Stimulated activated CD8-positive, alpha-beta memory T cell treated with anti-CD3 and anti-CD28 coated beads, Interleukin-12 subunit alpha, Interleukin-12 subunit beta, amount 100 ng/mL, for 1 hour (primary cell): ENCODE measurements around the gene ORMDL3.
"Not testable (repeated sequence)": the region's sequence is repeated elsewhere in the genome, so short reads cannot be mapped to it uniquely, and the experiment has no call there.

Experiments used
- DNase-seq: peaks from one replicate; pipeline ENCODE4 v3.0.0-alpha.2; 2020; ENCODE audit warnings: low read depth

ORMDL3 gene

DNA sequence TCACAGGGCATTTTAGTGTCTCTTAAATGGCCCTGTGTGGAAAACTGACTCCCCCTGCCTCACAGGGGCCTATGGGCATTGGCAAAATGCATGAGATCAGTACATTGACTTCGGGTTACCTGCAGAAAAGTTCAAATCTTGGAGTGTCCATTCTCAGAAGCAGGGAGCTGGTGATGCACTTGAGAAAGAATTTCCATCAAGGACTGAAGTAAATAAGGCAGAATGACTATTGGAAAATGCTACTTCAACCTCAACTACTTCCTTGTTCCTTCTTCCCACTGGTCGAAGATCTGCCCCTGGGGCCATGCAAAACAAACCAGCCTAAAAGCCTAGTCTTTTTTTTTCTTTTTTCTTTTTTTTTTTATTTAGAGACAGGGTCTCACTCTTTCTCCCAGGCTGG, 21.6 kb upstream of the ORMDL3 start:
- no peak for DNase-seq

DNA sequence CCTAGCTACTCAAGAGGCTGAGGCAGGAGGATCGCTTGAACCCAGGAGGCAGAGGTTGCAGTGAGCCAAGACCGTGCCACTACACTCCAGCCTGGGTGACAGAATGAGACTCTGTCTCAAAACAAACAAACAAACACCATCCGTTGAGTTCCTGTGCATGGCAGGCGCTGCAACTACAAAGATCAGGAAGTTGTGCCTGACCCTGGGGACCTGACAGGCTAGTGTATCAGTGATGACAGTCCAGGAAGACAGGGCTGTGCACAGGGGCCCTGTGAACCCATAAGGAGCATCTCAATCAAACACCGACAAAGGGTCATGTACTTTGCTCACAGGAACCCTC, 21.1 kb upstream of the ORMDL3 start:
- DNase-seq: not testable (repeated sequence)

DNA sequence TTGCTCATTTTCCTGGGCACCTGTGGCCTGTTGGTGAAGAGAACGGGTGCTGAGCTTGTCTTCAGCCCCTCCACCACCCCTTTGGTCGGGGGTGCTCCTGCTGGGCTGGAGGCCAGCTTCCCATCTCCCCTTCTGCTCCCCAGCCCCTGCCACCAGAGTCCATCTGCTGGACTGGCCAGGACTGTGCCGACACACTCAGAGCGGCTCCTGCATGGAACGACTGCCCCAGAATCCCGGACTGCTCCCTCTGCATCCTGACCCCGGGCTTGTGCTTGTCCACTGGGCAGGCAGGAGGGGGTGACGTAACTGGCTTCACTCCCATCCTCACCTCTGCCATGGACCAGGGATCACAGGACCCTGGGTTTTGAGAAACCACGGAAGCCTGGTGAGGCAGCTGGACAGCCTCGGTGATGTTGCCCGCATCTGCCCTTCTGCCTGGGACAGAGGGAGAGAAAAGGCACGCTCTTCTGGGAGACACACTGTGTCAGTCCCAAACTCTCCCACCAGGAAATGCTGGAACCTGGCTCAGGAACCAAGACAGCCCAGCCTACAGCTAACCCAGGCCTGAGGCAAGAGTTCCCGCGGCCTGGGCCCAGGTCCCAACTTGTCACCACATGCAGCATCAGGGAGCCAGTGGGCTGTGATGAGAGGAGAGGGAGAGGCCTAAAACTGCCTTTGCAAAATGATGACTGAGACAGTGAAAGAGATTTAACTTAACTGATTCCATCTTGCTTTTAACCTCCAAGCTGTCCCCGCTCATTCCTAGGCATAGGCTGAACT, 19.3 kb upstream of the ORMDL3 start:
- no peak for DNase-seq

DNA sequence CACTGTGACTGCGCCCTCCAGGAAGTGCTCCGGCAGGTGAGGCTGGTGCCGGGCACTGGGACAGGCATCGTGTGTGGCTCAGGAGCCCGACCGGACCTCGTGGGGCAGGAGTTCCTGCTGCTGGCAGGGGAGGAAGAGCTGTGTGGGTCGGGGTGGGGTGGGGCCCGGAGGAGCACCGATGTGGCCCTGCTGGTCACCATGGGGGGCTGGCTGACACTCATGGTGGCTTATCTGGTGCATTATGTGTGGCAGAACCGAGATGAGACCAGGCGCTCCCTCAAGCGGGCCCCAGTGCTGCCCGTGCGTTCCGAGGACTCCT, 17.0 kb upstream of the ORMDL3 start:
- DNase-seq: no peak

DNA sequence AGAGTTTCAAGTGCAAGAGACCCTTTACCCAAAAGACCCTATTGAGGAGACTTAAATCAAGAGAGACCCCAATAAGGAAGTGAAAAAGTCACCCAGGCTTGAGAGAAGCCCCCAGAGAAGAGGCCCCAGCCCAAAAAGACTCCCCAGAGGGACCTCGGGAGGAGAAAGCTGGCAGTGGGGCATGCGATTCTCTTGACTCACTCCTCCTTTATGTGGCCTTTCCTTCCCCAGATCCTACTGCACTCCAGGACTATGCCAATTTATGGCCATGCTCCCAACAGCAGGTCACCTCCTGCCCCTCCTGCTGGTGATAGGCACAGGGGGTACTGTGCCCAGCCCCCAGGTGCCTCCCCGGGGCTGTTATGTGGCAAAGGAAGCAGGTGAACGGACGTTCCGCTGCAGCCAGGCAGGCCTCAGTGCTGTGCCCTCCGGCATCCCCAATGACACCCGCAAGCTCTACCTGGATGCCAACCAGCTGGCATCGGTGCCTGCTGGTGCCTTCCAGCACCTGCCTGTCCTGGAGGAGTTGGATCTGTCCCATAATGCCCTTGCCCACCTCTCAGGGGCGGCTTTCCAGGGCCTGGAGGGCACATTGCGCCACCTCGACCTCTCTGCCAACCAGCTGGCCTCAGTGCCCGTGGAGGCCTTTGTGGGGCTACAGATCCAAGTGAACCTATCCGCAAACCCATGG, 16.4 kb upstream of the ORMDL3 start:
- DNase-seq: no peak

DNA sequence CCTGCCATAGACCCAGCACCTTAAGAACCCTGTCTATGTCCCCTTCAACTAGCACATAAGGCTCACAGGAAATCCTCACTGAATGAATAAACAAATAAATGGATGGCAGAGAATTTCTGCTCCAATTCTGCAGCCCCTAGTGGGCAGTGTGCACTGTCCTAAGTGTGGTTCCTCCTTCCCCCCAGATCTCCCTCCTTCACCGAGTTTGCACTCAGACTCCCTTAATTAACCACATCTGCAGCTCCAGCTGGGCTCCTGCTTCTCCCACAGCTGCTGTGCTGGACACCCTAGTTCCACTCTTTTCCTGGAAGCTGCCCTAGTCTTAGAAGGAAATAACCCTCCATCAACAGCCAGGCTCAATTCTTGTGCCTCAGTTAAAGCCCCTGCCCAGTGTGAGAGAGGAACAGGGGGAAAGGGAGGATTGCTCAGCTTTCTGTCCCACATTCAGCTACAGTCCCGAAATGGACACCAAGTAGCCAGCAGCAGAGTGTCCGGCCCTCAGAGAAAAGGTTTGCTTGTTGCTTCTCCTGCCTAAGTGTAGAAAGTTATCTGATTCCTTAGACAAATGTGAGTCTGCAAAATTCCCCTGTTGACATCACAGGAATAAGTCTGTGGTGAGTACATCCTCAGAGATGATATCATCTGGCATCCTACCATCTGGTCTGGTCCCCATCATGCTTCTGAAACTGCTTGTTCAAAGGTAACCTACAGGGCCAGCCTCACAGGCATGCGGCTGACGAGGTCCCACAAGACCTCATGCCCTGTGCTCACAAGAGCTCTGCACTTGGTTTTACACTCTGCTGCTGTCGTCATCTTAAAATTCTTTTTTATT, 12.4 kb upstream of the ORMDL3 start:
- no peak for DNase-seq

DNA sequence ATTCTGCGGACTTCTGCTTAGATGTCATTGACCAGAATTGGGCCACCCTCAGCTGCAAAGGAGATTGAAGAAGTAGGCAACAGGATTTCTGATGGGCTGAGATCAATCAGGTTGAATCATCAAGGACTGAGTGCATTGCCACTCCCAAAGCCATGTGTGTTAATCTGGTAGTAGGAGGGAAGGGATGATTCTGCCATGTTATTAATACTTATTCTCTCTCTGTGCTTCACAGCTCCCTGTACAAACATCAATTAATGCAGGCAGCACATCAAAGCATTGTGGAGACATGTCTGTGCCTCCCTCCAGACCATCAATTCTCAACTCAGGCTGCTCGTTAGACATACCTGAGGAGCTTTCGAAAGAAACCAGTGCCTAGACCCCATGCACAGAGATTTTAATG, 11.7 kb upstream of the ORMDL3 start:
- no peak for DNase-seq

DNA sequence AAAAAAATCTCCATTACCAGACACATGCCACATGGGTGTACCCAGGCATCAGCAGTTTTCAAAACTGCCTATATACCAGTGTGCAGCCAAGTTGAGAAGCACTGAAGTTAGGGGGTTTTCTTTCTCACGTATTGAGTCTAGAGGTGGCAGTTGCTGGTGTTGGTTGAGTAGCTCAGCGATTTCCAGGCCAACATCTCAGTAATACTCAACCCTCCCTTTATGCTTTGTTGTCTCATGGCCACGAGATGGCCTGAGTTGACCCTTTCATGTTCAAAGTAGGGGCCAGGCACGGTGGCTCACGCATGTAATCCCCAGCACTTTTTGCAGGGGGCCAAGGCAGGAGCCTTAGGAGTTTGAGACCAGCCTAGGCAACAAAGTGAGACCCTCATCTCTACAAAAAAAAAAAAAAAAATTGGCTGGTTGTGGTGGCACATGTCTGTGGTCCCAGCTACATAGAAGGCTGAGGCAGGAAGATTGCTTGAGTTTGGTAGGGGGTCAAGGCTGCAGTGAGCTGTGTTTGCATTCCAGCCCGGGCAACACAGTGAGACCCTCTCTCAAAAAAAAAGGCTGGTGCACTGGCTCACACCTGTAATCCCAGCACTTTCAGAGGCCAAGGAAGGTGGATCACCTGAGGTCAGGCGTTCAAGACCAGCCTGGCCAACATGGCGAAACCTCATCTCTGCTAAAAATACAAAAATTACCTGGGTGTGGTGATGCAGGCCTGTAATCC, 10.9 kb upstream of the ORMDL3 start:
- no peak for DNase-seq

DNA sequence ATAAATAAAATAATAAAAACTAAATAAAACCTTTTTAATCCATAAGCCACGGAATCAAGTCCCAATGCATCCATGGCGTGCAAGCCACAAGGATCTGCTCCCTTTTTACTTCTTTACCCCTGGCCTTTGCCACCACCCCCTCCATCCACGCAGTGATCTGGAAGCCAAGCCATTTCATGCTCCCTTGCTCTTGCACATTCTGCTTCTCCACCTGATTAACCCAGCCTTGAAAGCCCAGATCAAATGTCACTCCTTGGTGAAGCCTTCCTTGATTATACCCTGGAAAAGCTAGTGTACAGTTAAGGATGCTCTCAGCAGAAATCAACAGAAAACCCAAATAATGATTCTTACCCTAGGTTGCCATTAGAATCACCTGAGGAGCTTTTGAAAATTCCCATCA, 10.0 kb upstream of the ORMDL3 start:
- no peak for DNase-seq

DNA sequence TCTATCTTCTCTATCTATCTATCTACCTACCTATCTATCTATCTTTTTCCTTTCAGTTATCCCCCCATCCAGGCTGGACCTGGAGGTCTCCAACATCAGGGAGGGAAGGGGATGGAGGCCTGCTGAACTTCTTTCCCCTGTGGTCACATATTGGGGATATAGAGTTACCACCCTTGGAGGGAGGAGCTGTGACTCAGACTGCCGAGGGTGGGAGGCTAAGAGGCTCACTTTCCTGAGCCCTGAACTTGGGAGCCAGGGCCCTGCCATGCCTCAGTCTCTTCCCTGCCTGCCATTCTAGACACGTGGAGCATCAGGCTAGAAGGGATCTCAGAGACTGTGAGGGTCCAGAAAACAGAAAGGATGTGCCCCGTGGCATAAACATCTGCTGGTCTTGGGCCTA, 8.5 kb upstream of the ORMDL3 start:
- DNase-seq: no peak

DNA sequence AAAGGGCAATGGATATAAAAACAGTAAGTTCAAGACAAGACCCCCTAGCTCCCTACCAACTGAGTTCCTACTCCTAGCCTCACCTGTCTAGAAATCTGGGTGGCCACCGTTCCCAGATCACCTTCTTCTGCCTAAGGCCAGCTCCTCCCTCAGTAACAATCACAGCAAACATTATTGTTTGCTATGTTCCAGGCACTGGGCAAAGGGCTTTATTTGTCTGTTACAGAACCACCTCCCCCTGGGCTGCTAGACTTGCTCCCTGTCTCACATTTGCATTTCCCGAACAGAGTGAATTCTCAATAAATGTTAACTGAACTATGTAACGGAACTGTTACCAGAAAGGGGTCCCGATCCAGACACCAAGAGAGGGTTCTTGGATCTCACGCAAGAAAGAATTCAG, 6.9 kb upstream of the ORMDL3 start:
- DNase-seq: no peak

DNA sequence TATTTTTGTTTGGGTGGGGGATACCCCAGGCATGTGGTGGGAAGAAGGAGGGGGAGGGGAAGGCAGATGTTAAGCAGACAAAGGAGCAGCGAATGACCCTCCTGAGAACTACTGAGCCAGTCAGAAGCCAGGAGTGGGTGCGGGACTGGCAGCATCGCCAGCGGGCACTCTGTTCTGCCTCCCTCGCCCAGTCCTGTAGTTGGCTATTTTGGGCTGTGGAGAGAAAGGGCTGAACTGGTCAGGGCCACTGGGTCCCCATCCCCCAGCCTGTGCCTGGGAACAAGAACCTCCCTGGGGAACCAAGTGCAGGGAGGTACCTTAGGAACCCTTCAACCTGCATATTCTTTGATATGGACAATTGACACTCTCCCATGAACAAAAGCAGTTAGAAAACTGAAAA, 6.5 kb upstream of the ORMDL3 start:
- DNase-seq: no peak

DNA sequence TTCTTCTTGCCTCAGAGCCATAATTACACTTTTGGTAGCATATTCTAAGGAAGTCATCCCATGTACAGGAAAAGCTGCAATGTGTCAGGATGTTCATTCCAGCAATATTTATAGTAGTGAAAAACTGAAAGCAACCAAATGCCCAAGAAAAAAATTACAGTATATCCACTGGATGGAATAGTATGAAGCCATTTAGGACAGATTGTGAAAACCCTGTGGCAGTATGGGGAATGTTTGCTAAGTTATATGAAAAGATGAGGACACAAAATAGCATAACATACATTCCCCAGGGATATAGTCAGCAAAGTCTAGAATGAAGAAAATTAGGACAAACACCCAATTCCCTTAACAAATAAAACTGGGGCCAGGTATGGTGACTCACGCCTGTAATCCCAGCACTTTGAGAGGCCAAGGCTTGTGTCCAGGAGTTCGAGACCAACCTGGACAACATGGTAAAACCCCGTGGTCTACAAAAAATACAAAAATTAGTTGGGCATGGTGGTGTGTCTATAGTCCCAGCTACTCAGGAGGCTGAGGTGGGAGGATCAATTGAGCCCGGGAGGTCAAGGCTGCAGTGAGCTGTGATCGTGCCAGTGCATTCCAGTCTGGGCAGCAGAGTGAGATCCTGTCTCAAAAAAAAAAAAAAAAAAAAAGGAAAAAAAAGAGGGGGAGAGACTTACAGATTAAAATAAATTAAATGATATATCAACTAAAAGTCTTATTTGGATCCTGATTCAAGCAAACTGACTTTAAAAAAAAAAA, 2.4 kb upstream of the ORMDL3 start:
- no peak for DNase-seq

DNA sequence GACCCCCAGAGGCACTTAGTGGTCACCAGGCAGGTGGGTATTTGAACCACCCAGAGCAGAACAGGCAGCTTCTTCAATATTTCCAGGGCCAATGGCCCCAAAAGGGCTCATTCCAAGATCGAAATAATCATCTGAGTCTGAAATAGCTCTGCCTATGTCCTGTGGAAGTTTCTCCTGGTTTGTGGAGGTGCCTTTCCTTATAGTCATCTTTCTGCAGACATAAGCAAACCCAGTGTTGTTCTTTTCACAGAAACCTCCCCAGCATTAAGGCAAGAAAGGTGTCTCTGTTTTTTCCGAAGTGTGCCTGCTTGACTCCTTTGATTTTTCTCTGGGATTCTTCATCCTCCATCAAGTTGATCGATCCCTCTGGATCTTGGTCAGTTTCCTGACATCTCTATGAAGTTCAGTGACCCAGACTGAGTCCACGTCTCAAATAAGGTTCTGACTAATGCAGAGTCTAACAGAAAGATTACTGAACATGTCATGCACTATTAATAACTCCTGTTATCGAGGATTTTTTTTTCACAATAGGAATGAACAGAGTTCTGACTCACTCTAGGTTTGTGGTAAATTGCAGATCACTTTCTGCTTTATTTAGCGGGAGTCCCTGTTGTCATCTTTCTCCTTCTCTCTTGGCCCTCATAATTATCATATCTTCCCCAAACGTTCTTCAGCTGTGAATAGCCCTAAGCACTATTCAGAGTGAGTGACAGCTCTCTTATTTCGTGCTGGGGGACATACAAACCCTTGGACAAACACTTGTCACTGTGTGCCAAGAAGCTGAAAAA, 1.7 kb upstream of the ORMDL3 start:
- no peak for DNase-seq

DNA sequence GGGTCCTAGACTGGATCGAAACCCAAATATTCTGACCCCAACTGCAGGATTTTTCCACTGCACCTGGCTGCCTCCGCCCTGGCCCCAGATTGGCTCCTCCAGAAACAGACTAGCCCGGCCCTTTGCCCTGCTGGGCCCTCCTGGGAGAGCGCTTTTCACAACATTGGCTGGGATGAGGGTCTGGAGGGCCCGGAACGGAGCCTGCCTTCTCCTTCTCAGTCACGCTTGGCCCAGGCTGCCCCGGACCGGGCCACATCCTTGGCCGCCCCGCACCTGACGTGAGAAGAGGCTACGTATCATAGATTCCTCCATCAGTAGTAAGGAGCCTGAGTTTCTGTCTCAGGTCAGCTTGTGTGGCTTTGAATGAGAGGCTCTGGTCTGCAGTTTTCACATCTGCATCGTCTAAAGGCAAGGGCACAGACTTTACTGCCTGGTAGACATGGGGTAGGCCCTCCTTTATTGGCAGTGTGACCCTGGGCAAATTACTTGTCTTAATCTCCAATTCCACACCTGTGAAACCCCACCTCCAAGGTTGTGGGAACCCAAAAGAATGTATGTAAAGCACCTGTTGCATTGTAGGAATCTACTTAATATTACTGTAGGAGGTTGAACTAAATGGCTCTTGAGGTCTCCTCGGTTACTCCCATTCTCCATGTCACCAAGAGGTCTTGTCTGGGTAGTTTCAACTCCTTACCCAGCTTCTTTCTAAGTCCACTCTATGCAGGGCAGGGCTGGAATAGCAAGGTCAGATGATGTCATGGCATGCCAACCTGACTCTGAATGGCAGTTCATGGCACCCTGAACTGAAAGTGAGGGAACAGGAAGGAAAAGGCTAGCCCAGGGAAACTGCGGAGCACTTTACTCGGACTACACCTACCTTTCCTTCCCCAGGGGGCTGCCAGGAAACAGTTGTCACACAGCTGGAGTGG, 792 bp upstream of the ORMDL3 start:
- DNase-seq: no peak

DNA sequence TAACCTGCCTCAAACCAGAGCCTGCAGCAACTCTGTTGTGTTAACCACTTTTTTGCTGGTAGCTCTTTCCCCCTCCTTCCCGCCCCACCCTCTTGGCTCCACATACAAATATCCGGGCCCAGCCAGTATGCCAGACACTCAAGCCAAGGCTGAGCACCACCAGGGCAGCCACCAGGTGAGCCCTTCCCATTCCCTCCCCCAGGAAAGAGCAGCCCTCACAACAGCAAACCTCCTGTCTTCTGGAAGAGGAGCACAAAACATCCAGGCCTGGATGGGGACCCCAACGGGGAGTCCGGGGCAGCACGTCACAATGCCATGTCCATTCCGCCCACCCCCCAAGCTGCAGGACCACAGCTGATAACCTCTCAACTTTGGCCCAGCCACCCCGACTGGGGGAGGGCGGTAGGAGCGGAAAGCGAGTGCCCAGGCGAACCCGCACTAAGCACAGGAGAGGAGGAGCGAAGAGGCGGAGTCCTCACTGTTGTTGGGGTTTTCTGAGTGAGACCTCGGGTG, 757 bp downstream of the ORMDL3 start:
- no peak for DNase-seq

DNA sequence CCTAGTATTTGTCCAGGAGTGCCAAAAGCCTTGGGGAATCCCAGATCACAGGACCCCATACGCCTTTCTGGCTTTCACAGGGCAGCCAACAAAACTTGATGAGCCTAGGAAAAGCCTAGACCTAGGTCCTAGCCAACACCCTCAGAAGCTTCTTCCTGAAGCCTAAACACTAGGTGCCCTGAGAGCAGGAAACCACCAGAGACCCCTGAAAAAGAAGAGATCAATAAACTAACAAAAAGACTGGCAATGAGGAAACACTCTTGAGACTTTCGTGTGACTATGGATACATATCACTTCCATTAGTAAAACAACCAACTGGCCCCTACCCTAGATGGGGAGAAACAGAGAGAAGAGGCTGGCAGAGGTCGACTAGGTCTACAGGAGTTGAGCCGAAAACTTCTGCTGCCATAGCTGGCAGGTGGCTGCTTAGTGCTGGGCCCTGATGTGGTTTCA, 1.2 kb downstream of the ORMDL3 start:
- peak; percentile 45 for DNase-seq

DNA sequence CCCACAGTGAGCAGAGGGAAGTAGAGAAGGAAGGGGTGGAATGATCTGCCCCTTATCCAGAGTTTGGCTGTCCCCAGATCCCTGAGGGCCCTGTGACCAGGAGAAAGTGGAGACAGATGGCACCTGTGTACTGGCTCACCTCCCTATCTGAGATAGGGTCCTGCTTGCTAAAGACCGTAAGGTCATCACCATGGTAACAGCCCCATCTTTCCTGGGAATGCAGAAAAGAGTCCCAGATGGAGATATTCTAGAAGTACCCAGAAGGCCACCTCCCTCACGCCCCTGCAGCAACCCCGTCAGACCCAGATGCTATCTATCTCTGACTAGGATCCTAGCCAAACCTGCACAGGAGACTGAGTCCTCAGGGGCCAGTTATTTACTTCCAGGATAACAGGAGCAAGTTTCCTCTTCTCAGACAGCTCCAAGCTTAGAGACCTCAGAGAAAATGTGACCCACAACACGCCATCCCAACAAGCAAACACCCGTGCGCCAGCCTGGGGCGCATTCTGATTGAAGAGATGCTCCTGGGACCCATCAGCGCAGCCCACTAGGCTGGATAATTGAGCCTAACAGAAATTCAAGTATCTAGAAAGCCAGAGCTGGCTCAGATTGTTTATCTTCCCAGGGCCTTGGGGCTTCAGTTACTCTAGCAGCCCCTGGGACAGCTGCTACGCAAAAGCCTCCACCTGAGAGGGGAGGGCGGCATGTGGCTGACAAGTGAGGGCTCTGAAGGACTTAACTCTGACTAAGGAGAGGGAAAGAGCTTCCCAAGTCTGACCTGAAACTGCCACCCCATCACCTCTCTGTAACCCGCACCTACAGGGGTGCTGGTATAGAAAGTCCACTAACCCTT, 1.9 kb downstream of the ORMDL3 start:
- DNase-seq: no peak

DNA sequence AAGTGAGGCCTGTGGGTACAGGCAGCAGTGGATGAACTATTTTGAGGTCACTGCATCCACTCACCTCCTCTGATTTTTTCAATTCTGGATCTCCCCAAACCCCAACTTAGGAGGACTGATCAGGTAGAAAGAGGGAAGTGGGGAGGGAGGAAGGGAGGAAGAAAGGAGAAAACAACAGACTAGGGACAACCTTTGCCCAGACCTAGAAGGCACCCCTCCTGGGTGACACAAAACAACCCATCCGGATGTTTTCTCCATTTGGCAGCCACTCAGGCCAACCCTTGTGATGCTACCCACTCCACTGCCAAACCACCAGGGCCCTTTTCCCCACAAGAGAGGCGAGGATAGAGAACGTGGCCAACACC, 2.7 kb downstream of the ORMDL3 start:
- no peak for DNase-seq
